HG03097 (cell line): ENCODE data around the gene PDZD4.

ENCODE experiments used
- ATAC-seq: cut with Tn5 transposase; IDR thresholded peaks from one replicate; pipeline ENCODE4 v1.9.1; 2021; ENCODE audit not compliant: unreplicated experiment, low FRiP score

The PDZD4 gene

GRCh38 chrX:153829799-153830639 lies at the start of gene PDZD4:
Gene PDZD4, minus strand, starts transcription at chrX:153830544. Its CDS starts 246 bp downstream, at chrX:153830298.
- ATAC-seq, result no peak

- no peak for ATAC-seq
These were observed 49.5 kb upstream of the PDZD4 start for GRCh38 chrX:153879741-153880439.

GRCh38 chrX:153878969-153879653 lies 48.8 kb upstream of the PDZD4 start:
- no peak for ATAC-seq

GRCh38 chrX:153878345-153878744 lies 48.0 kb upstream of the PDZD4 start:
- ATAC-seq, result no peak

GRCh38 chrX:153877571-153878261 lies 47.4 kb upstream of the PDZD4 start:
- no peak for ATAC-seq

- no peak for ATAC-seq
These were observed 45.8 kb upstream of the PDZD4 start for GRCh38 chrX:153876112-153876491.

- ATAC-seq, result no peak
These were observed 45.2 kb upstream of the PDZD4 start for GRCh38 chrX:153875391-153876111.

GRCh38 chrX:153874366-153875125 lies 44.2 kb upstream of the PDZD4 start:
- ATAC-seq, result no peak

- ATAC-seq, result no peak
These were observed 43.7 kb upstream of the PDZD4 start for GRCh38 chrX:153874085-153874365.

GRCh38 chrX:153873282-153874084 lies 43.1 kb upstream of the PDZD4 start:
- ATAC-seq, result no peak

- no peak for ATAC-seq
These were observed 41.9 kb upstream of the PDZD4 start for GRCh38 chrX:153871946-153872878.

- no peak for ATAC-seq
These were observed 41.1 kb upstream of the PDZD4 start for GRCh38 chrX:153871451-153871850.

GRCh38 chrX:153870791-153871360 lies 40.5 kb upstream of the PDZD4 start:
- ATAC-seq, result no peak

- ATAC-seq, result no peak
These were observed 39.9 kb upstream of the PDZD4 start for GRCh38 chrX:153870288-153870690.

- ATAC-seq, result no peak
These were observed 39.3 kb upstream of the PDZD4 start for GRCh38 chrX:153869473-153870287.

- no peak for ATAC-seq
These were observed 38.5 kb upstream of the PDZD4 start for GRCh38 chrX:153868576-153869472.
